ENCODE data around the gene NDST3.
A peak's percentile ranks its signal among the peaks of the same experiment; 100 is the strongest.

Gene NDST3

DNA sequence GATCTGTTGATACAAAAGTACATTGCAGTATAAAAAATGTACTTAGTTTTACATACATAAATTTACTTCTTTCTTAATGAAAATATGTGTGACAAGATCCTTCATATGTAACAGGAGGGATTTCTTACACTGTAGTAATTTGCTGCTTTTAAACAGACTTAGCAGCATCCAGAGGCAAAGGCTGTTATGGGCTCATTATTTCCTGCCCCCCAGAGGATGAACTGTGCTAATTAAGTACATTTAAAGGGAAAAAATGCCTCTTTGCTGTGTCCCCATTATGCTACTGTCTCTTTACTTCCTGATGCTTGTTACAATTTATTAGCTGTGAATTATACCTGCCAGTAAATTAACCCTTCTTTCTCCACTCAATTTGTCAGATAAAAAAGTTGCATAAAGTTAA is 47.1 kb downstream of the NDST3 start:
- DNase-seq (ENCODE audit: low spot score) = no peak

DNA sequence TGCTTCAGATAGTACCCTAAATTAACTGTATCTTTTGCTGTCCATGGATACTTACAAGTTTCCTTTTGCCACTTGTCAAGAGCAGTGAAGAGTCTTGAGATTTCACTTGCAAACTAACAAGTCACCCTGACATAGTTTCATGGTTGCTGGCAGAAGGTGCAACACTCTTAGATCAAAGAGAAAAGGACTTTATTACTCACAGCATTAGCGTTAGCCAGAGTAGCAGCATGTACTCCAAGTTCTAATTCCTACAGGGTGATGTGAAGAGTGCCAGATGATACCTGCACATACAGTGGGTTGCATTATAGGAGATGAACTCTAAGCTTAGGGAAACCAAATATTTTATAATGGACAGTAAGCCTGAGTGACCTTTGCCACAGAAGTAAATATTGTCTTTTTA is 47.9 kb downstream of the NDST3 start:
- no peak for DNase-seq (ENCODE audit: low spot score)

DNA sequence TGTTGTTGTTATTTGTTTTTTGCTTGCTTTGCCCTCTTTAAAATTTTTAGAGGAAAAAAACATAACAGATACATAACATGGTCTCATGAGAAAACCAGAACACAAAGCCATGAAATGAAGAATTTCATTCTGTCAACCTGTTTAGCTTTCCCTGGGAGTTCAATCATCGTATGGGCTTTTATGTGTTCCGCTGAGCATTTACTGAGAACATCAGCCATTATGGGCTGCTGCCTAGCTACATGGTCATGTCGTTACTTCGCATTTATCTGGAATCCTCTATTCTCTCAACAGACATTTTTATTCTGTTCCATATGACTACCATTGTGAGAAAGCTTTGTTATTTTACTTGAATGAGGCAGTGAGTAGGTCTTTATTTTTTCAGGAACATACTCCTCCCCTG is 51.4 kb downstream of the NDST3 start:
- no peak for DNase-seq (ENCODE audit: low spot score)

DNA sequence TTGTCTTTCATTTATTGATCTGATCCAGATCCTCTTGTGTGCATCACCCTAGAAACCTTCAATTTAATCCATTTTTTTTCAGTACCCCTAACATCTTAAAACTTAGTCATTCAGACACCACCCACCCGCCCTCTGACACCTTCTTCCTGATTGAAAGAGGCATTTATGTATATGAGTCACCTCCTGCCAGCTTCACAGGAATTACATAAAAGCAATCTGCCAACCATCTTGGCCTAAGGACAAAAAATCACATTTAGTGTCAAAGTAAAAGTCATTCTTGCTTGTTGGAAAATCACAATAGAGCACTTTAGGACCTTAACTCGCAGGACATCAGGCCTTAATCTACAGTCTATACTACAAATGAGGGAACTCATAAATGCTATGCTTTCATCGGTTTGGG is 52.1 kb downstream of the NDST3 start:
- peak; percentile 65 for DNase-seq (ENCODE audit: low spot score)

DNA sequence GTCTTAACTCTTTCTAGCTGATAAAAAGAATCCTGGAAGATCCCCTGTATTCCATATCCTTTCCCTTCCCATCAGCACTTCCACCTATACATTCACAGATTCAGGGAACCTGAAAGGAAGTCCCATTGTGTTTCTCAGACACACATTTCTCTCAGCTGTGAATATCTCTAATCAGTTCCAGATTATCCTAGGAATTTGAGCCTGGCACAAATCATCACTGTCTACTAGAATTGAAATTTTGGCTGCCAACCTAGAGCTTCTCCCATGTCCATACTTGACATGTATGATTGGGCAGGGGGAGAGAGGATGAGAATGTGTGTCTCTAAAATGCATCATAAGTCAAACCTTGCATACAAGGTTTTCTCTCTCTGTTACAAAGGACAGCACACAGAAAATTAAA is 53.1 kb downstream of the NDST3 start:
- no peak for DNase-seq (ENCODE audit: low spot score)

DNA sequence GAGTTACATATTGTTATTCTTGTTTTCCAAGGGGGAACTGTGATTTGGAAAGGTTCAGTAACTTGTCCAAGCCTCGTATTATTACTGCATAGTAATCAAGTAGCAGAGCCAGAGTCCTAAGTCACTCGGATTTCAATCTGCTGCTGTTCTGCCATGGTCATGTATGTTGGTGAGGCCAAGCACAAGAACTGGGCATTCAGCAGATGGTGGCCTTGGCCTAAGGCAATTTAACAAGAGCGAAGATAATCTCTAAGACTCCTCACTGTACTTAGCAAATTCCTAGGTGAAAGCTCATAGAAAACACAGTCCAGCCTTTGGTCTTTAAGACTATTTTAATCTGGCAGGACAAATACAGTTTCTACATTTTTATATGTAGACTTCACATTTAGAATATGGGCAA is 64.8 kb downstream of the NDST3 start:
- no peak for DNase-seq (ENCODE audit: low spot score)

DNA sequence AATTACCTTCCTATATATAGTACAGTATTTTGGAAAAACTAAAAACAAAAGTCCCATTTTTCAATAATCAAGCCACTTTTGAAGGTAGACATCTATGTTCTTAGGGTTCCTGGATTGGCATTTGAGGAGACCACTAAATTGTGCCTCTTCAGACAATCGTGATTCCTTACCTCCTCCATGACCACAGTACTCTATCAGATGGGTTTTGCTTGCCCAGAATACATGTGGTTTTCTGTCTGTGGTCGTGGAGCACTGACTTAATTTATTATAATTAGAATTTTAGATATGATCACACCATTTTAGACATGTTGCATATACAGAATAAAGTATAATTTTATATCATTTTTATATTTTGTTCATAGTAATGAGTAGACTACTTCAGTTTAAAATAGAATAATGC is 67.9 kb downstream of the NDST3 start:
- no peak for DNase-seq (ENCODE audit: low spot score)

DNA sequence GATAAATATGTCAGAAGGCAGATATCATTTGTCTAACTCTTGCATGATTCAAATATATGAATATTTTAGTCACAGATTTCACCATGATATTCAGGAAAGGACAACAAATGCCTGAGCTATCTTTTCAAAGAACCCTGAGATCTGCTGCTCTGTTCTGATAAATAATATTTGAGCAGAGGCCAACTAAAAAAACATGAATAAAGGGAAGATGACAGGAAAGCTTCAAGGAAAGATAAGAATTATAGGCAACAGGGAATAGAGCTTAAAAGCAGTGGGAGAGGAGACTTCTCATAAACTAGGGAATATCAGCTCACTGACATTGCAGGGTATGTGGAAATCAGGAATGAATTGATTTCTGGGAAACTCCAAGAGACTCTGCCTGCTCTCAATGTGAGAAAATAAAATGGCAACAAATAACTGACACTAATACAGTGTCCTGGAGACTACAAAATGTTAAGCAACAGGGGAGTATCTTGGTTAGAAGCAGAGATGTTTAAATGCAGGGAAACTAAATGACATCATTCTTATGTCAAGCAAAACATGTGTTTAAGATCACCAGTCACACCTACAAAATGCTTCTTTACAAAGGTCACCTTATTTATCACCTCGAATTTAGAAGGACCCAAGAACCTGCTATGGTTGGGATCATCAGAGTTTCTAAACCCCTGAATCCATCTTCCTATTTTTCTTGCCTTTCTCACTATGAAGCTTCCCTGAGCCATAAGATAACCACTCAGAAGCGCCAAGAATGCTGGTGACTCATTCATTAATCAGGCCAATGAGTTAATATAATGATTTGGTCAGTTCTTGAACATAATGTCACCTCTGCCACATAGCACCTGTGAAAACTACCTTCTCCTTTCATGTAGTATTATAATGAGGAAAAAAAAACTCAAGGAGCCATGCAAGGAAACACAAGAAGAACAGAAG is 78.1 kb downstream of the NDST3 start:
- DNase-seq (ENCODE audit: low spot score) = no peak

DNA sequence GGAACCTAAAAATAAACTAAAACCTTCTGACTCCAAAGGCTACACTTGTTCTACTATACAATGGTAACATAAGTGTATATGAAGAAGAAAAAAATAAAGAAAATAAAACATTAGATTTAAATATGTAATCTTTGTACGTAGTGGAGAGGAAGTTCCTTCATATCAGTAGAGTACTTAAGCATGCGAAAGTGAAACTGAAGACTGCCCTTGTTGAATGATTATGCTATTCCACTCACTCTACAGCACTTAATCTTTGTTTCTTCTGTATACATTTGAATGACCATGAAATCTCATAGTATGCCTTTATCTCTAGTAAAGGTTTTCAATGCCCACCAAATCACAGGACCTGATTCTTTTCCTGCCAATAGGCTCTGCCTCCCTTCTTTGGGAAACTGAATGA is 78.9 kb downstream of the NDST3 start:
- DNase-seq (ENCODE audit: low spot score) = no peak

DNA sequence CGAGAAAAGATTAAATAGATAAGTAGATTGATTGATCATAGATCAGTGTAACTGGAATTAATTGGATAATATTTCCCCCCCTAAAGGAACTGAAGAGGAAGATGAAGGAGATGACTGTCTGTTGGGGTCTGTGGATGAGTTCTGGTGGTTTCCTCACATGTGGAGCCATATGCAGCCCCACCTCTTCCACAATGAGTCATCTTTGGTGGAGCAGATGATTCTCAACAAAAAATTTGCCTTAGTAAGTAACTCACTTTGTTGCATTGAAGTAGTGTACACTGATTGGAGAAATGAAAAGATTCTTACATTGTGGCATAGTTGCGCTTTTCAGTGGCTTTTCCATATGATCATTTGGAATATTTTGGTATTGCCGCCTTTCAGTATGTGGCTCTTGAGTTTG is 80.4 kb downstream of the NDST3 start:
- DNase-seq (ENCODE audit: low spot score) = no peak

DNA sequence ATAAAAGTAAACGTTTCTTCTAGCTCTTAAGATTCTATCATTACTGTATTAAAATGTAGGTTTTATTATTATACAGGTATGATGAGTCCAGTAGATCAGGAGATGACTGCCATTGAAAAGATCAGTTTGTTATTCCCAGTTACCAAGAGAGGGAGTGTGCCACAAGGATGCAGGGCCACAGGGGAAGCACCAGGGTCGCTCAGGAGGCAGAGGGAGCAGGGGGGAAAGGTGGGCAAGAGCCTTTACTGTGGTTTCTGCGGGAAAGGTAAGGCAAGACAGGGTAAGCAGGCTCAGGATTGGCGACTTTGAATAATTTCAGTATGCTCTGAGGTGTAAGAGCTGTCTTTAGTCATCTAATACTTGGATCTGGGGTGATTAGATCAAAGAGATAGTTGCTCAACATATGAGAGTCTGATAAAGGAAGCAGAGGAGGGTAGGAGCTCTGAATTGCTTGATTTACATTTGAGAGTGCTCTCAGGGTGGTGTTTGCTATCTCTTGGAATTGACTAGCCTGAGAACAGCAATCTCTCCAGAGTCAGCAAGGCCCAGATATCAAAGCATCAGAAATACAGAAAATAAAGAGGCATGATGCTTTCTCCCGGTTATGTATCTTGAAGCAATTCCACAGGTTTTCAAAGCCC is 86.0 kb downstream of the NDST3 start:
- no peak for DNase-seq (ENCODE audit: low spot score)

DNA sequence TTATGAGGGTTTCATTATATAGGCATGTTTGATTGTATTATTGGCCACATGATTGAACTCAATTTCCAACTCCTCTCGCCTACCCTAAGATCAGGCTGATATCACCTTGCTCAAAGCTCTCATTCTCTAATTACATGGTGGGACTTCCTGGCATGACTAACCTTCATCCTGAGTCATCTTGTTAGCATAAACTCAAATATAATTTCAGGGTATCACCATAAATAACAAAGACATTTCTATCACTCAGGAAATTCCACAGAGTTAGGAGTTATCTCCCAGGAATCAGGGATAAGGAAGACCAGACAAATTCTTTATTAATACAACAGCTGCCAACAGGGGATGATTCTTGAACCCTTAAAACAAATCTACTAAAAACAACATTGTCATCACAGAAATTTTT is 90.7 kb downstream of the NDST3 start:
- DNase-seq (ENCODE audit: low spot score) = no peak

DNA sequence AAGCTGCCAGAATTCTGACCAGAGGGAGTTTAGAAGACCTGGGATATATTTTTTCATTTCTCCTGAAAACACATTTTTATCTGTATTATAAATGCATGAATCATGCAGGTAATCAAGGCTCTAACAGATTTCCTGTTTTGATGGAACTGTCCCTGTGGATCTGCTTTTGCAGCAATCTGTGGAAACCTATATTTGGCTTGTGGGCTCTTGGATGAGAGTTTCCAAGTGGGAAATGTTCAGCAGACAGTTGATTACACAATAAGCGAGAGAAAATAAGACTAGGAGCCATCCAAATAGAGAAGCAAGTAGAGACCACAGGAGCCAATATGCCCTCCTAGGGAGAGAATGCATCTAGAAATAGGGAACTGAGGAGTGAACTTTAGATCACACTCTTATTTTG is 105.0 kb downstream of the NDST3 start:
- DNase-seq (ENCODE audit: low spot score) = no peak

DNA sequence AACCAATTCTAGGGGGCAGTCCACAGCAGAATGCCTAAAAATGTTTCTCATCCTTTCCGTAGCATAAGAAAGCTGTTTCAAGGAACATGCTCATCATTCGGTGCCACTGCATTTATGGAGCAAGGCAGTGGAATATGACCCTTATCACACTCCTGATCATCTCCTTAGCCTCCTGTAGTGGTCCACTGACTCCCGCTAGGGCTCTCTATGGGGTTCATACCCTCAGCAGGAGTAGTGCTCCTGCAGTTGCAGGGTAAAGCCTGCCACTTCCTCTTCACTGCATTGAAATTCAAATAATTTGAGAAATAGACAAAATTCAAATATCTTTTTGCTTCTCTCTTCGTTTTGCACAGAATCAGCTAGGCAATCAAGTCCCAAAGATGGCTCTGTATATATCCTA is 107.0 kb downstream of the NDST3 start:
- DNase-seq (ENCODE audit: low spot score) = no peak

DNA sequence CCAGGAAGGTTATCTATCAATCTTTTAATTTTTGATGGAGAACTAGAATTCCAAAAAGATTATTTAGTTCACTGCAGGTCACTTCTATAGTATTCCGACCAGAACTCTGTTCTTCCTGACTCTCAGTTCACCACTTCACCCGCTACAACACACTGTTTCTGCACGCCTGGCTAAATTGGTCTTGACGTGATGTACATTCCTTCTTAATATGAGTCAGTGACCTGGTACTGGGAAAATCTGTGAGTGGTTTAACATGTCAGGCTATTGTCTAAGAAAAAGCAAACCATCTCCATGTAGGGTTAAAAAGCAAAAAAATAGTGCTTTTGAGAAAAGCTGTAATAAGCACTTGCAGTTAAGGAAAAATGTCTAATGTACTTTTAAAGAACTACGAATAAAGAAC is 120.4 kb downstream of the NDST3 start:
- no peak for DNase-seq (ENCODE audit: low spot score)

DNA sequence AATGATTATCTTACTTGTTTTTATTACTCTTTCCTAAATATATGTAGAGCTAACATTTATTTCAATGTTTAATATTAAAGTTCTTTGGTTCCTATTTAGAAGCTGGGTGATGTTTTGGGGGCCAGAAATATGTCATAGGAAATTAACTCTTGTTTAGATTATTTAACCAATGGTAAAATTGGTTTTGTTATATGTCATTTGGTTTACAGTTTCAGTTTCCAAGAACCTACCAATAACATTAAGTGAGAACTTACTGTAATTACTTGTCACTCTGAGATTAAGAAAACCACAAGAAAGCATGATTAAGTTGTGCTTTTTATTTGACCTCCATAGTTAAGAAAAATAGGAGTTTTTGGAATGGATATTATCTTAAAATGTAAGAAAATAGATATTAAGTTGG is 121.2 kb downstream of the NDST3 start:
- no peak for DNase-seq (ENCODE audit: low spot score)

DNA sequence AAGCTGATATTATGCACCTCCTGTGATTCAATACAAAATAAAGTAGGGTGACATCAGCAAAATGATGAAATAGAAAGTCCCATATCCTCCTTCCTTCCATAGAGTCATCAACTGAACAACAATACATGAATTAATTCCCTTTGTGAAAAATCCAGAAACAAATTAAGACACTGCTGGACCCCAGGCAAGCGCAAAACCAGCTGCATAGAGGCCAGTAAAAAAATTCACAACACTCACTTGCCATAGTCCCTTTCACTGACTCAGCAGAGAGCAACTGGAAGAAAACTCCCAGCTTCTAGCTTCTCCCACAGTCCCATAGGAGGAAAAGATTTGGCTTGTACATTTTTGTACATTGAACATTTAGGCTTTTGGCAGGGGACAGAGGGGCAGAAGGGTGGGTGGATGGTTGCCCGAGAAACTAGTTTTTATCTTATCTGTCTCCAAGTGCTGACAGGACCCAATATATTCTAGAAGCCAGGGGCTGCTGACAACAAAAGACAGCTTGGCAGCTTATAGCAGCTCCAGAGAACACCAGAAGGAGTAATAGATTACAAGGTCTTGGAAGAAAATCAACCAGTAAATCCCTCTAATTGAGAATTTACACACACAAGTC is 124.6 kb downstream of the NDST3 start:
- no peak for DNase-seq (ENCODE audit: low spot score)

DNA sequence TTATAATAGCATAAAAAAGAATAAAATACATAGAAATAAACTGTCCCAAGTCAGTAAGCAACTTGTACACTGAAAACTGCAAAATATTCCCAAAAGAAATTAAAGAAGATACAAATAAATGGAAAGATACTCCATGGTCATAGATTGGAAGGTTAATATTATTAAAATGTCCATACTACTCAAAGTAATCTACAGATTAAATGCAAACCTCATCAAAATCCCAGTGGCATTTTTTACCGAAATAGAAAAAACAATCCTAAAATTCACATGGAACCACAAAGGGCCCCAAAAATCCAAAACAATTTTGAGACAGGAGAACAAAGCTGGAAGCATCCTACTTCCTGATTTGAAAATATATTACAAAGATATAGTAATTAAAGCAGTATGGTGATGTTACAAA is 133.0 kb downstream of the NDST3 start:
- DNase-seq (ENCODE audit: low spot score) = no peak

DNA sequence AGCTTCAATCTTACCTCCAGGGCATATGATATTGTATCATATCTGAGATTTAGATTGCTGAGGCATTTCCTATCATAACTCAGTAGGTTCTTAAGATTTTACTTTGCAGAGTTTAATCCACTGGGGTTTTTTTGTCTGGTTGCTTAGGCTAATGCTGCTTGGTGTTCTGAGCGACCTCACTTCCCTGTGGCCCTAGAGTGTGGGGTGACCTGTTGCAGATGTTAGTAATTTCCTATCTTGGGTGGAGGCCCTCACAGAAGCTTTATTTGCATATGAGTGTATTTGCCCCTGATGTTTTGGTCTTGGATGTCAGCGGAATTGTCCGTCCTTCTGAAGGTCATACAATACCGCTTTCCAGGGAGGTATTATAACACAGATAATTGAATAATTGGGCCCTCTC is 137.1 kb downstream of the NDST3 start:
- DNase-seq (ENCODE audit: low spot score) = no peak

DNA sequence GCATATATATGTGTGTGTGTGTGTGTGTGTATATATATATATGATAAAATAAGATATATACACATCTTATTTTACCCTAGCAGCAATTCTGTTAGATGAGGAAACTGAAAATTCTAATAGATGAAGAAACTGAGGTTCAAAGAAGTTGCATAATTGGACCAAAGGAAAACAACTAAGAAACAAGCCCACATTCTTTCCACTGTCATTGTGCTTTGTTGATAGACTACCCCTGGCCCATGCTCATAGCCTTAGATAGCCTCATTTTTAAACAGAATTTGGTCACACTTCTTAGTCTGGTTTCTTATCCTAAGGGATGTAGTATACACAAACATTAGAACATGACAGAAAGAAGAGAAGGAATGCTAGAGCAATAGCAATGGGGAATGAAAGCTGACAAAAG is 138.8 kb downstream of the NDST3 start:
- no peak for DNase-seq (ENCODE audit: low spot score)

DNA sequence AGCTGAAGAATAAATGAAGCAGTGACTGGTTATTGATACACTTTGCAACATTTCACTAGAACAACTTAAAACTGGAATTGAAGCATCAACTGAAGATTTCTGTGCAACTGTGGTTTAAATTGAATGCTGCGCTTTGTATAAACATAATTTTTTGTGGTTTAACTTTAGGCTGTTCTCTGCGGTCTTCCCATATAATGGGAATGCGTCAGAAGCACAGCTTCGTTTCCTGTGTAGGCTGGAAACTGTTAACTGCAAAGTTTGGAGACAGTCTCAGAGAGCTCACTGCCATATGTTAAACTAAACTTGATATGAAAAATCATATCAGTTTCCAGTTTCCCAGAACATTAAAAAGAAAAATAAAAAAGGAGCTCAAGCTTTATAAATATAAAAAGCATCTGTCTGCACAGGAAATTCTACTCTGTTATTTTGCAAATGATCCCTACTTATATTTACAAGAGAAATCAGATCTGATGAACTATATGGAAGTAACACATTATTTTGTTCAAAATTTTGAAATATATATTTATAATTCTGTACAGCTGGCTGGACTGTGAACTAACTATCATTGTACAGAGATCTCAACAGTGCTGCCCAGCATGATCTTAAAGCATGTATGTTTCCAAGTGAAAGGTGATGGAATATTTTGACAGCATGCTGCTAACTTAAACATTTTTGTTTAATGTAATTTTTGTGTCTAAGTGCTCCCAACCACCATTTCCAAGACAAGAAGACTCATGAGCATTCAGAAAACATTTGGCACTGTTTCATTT is 139.9 kb downstream of the NDST3 start:
- DNase-seq (ENCODE audit: low spot score) = no peak

DNA sequence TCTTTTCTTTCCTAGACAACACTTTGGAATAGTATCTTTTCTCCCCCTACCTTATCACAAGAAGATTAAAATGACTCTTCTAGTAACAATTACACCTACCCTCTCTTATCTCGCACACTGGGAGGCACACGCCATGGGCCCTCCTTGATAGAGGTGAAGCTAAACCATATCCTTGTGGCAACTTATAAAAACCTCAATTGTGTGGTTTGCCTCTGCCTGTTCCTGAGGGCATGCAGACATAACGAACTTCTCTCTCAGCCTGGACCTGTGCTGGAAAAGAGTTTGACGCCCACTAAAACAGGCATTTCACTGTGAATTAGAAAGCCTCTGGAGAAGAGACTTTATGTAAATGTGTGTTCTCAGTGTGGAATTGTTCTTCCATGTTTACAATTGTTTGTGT is 141.2 kb downstream of the NDST3 start:
- no peak for DNase-seq (ENCODE audit: low spot score)

DNA sequence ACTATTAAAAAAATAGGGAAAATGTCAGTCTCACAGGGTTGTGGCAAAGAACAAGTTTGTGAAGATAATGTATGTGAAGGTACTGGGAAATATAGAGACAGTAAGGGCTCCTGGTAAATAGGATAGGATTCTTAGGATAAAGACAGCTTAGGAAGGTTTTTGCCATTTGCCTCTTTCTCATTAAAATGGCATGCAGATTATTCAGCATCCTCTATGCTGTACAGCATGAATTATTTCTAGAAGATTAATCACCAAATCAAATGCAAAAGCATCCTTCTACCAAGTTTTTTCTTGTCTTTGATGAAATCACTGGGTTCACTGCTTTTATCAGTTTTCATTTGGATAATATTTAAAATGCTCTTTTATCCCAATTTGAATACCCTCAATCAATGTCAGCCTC is 142.8 kb downstream of the NDST3 start:
- no peak for DNase-seq (ENCODE audit: low spot score)
